T-helper 1 cell treated with Interleukin-12 subunit alpha and Interleukin-12 subunit beta and Interleukin-4 antibody, amounts not matched to agents 30 ng/mL and 1 ng/mL, for 36 hours (primary cell): ENCODE measurements around the gene YAF2. TPM values are rescaled to one million over a fixed set of nuclear protein-coding genes. Genes with fewer than 3 reads are reported as not detected.

Experiments used
- total RNA-seq: library from RNA; stranded (reverse); gene quantifications from 2 replicates; pipeline ENCODE4 v1.2.3, GENCODE V29; 2022

YAF2 gene
- total RNA-seq, 1 donor from 2014 or later: 51.5 TPM

Other genes with a start within 250 kb of the YAF2 start
- 9.6 and 9.9 TPM in 2 replicates for gene GXYLT1, start 93.4 kb downstream of the YAF2 start, total RNA-seq
- 41.2 and 46.3 TPM in 2 replicates for gene ZCRB1, start 87.8 kb upstream of the YAF2 start, total RNA-seq
- 83.8 and 83.9 TPM in 2 replicates for gene PPHLN1, start 87.9 kb upstream of the YAF2 start, total RNA-seq